DOHH2 (cell line): ENCODE measurements around the gene EPHB1.

ENCODE experiments used
- CTCF ChIP-seq: fragments of 200-600 bp; sonication (generic); IDR thresholded peaks from one replicate; pipeline ENCODE4 v1.5.1; 2014; ENCODE audit warnings: antibody characterized with exemption, mild to moderate bottlenecking, low read depth, low read length; ENCODE audit not compliant: poor library complexity, severe bottlenecking
- EZH2phosphoT487 ChIP-seq: fragments of 200-600 bp; sonication (generic); IDR thresholded peaks from 2 replicates; pipeline ENCODE4 v1.6.1; 2017; ENCODE audit warnings: borderline replicate concordance, mild to moderate bottlenecking, antibody characterized with exemption, low read length, moderate library complexity, mixed read lengths

- no peak for TF ChIP-seq CTCF
- TF ChIP-seq EZH2phosphoT487 = no peak
Measured at GRCh38 chr3:134928392-134928791, 133.3 kb downstream of the EPHB1 start.
